UCSD-AML1 (cell line): ENCODE measurements around the gene LONP1.
"Not testable (repeated sequence)": the region's sequence is repeated elsewhere in the genome, so short reads cannot be mapped to it uniquely, and the experiment has no call there.

Experiments
- DNase-seq: peaks from one replicate; lab custom pipeline; 2025; ENCODE audit not compliant: unreplicated experiment; lab: John Stamatoyannopoulos, UW

LONP1 gene

DNA sequence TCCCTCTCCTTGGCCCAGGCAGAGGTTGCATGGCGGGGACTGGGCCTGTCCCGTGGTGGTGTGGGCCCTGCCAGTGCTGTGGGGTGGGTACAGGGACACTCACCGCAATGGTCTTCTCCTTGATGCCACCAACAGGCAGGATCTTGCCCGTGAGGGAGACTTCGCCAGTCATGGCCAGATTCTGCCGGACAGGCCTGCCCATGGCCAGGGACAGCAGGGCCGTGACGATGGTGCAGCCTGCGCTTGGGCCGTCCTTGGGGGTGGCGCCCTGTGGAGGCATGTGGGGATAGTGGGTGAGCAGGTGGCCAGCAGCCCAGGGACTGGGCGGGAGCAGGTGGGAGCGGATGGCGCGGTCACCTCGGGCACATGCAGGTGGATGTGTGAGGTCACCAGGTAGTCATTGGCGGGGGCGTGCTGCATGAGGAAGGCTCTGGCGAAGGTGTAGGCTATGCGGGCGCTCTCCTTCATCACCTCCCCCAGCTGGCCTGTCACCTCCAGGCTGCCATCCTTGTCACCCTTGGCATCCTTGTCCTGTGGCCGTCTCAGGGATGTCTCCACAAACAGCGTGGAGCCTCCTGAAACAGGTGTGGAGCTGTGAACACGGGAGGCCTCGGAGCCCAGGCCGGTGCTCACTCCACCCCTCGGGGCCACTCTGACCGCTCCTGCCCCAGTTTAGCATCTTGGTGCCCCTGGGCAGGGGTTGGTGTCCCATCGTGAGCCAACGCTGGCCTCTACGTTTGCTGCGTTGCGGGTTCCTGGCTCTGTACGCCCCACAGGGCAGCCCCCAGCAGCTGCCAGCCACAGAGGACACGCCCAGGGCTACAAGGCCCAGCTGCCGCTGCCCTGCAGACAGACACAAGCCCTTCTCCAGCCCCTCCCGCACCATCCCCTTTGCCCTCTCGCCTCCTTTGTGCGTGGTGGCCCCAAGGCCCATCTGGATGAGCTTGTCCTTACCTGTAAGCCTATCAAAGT lies 26.5 kb downstream of the LONP1 start:
- no peak for DNase-seq

DNA sequence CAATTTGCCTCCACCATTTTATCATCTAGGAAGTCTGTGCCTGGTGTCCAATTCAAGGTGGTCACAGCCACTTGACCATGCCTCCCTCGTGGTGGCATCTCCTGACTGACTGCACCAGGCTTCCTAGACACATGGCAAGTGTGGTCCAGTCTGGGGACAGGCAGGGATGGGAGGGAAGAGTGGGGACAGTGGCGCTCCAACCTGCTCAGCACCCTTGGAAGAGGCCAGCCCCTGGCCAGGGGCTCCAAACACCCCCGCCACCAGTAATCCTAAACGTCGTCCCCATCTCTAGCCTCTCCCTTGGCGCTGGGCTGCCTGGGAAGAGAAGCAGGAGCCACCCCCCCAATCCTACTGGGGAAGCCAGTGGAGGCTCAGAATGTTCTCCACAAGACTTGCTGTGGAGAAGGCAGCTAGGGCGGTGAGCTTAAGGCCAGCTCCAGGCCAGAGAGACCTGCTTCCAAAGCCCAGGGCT lies 27.2 kb downstream of the LONP1 start:
- no peak for DNase-seq

DNA sequence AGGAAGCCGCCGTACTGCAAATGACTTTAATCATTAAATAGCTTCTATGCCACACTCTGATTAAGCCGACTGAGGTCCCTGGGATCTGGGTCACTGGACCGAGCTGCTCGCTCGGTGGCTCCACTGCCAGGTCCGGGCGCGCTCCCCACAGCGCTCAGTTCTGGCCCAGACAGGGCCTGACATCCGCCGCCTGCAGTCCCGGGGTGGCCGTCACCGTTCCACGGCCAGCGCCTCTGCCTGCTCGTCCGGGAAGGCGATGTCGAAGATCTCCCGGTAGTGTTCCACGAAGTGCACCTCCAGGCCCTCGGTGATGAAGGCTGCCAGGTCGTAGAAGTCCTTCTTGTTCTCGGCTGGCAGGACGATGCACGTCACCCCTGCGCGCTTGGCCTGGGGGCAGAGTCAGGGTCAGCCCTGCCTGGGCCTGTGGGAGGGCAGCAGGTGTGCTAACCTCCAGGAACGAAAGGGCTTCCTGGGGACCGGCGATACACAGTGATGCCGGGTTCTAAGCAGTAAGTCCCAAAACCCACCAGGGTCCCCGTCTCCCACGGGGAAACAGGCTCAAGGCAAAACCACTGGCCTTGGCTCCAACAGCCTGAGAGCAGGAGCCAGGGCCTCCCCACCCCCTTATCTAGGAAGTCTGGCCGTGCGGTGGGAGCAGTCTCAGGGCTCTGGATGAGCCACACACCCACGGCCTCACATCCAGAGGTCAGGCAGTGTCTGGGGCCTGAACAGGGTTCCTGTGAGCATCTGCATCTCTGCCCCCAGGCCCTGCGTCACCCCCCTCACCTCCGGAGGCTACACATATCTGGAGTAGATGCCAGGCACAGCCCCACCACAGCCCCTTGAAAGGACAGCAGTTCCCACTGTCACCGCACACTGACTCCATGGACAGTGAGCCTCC lies 27.9 kb downstream of the LONP1 start:
- DNase-seq = no peak

DNA sequence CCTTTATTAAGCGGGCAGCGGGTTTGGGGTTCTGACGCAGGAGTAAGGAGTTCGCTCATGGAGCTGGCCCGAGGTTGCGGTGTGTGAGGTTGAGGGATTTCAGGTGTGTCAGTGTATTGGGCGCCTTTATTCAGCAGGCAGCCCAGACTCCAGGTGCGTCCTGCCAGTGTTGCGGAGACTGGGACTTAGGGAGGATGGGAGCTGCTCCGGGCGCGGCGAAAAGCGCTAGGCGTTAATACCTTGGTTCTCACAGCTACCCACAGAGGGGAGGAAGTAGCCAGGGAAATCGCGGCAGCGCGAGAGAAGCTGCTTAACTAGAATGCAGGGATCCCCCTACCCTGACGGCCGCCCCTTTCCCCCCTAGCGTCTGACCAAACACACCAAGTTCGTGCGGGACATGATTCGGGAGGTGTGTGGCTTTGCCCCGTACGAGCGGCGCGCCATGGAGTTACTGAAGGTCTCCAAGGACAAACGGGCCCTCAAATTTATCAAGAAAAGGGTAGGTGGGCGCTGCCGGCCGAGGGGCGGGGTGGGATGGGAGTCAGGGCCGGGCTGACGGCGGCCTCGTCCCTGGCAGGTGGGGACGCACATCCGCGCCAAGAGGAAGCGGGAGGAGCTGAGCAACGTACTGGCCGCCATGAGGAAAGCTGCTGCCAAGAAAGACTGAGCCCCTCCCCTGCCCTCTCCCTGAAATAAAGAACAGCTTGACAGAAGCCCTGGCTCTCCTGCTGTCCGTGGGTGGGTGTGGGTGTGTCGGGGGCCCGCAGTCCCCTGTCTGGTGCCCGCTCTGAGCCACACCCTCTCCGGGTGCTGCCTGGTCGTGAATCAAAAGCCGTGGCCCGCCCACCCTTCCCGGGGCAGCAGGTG lies 28.8 kb downstream of the LONP1 start:
- peak; percentile 61 for DNase-seq

DNA sequence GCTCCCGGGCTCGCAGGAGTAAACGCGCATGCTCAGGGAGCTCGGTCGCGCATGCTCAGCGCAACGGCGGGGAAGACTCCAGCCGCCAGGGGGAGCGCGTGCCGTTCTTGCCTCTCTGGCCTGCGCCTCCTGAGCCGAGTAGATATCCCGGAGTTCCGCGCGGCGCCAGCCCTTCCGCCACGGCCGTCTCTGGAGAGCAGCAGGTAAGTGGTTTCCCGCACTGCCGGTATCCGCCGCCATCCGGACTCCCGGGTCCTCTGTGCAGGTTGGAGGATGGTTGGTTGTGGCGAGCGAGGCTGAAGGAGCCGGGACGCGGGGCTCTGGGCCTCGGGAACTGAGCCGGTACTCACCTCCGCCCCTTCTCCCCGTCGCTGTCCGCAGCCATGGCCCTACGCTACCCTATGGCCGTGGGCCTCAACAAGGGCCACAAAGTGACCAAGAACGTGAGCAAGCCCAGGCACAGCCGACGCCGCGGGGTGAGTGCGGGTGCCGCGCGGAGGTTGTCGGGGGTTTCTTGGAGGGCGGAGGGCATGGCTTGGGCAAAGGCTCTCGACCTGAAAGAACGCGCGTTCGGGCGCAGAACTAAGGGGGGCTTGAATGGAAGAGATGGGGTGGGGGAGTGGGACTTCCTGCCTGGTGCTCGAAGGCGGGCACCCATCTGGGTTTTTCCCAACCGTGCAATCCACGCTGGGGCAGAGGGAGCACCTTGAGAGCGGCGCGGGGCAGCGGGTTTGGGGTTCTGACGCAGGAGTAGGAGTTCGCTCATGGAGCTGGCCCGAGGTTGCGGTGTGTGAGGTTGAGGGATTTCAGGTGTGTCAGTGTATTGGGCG lies 29.6 kb downstream of the LONP1 start, which contains the start of gene RPL36:
RPL36 (plus strand) TSS at position 171 of the 830 bp plus-strand sequence; CDS start at position 384, 213 bp downstream.
- DNase-seq = peak; percentile 99

DNA sequence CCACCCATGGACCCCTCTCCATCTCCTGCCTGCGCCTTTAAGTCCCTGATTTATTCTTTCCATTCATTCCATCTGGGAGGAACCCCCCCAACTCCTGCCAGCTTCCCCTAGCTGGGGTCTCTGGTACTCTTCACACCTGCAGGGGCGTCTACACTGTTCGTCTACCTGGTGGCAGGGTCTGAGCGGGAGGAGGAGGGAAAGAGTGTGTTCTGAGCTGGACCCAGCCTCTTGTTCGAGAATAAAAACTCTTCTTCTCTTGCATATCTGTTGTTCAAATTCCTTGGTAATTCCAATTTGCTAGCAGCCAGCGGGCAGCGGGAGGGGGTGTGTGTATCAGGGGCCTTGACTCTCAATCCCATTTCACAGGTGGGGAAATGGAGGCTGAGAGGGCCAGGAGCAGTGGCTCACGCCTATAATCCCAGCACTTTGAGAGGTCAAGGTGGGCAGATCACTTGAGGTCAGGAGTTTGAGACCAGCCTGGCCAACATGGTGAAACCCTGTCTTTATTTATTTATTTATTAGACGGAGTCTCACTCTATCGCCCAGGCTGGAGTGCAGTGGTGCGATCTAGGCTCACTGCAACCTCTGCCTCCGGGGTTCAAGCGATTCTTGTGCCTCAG lies 31.6 kb downstream of the LONP1 start:
- DNase-seq = not testable (repeated sequence)

DNA sequence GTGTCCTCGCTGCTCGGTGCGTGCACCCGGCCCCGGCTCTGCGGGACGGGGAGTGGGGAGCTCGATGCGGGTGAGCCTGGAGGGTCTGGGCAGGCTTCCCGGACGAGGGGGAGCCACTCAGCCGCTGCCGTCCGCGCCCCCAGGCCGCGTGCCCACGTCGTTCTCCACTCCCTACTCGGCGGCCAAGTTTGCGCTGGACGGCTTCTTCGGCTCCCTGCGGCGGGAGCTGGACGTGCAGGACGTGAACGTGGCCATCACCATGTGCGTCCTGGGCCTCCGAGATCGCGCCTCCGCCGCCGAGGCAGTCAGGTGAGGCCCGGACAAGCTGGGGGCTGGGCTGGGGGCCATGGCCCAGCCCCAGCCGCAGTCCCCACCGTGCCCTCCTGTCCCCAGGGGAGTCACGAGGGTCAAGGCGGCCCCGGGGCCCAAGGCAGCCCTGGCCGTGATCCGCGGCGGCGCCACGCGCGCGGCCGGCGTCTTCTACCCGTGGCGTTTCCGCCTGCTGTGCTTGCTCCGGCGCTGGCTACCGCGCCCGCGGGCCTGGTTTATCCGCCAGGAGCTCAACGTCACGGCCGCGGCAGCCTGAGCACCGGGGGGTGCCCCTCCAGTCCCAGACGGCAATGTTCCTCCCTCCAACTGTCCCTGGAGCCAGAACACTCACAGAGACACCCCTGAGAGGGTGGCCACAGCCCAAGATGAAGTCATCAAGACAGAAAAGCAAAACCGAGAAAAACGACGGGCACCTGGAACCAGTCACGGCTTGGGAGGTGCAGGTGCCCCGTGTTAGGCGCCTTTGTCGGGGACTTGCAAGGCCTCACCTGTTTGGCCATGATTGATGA lies 32.4 kb downstream of the LONP1 start:
- DNase-seq = no peak

DNA sequence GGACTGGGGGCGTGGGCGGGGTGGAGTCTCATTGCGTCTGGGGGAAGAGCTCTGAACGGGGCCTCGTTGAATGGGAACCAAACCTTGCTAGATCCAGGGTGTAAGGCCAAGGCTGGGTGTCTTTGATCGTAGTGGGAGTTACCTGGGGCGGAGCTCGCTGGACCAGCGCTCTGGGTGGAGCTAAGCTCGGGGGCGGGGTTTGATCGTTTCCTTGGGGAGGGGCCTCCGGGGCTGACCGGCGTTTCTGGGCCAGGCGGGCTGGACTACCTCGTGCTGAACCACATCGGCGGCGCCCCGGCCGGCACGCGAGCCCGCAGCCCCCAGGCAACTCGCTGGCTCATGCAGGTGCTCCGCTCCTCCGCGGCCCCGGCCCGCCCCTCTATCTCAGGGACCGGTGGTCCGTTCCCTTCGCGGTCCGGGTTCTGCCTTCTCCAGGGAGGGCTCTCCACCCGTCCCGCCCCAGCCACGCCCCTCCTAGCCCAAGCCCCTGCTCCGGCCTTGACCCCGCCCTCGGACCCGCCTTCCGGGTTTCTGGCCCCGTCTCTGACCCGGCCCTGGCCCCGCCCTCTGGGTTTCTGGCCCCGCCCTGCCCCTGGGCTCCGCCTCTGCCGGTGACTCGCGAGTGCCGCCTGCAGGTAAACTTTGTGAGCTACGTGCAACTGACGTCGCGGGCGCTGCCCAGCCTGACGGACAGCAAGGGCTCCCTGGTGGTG lies 33.1 kb downstream of the LONP1 start:
- peak; percentile 99 for DNase-seq

DNA sequence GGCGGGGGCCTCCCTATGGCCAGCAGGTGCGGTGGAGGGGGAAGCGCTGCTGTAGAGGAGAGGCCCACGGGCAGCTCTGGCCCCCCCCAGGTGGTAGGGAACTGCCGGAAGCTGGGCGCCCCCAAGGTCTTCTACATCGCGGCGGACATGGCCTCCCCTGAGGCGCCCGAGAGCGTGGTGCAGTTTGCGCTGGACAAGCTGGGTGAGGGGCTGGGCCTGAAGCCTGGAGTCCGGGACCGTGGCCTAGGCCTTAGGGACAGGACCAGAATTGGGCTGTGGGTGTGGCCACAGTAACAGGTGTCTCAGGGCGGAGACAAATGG lies 33.7 kb downstream of the LONP1 start:
- DNase-seq = no peak

DNA sequence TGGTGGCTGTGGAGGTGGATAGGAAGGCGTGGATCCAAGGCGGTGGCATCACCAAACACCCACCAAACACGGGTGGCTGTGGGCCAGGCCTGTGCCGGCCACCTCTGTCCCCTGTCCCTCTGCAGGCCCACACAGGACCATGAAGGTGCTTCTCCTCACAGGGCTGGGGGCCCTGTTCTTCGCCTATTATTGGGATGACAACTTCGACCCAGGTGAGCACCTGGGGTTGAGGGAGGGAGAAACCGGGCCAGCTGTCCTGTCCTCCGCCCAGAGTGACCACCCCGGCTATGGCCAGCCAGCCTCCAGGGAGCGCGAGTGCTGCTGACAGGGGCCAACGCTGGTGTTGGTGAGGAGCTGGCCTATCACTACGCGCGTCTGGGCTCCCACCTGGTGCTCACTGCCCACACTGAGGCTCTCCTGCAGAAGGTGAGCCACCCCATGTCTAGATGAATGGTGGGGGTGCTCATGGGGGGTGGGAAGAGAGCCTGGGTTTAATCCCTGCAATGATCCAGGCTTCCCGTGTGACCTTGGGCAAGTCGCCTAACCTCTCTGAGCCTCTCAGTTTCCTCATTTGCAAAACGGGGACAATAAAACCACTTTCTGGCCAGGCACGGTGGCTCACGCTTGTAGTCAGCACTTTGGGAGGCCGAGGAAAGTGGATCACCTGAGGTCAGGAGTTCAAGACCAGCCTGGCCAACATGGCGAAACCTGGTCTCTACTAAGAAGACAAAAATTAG lies 35.1 kb downstream of the LONP1 start:
- DNase-seq = no peak

DNA sequence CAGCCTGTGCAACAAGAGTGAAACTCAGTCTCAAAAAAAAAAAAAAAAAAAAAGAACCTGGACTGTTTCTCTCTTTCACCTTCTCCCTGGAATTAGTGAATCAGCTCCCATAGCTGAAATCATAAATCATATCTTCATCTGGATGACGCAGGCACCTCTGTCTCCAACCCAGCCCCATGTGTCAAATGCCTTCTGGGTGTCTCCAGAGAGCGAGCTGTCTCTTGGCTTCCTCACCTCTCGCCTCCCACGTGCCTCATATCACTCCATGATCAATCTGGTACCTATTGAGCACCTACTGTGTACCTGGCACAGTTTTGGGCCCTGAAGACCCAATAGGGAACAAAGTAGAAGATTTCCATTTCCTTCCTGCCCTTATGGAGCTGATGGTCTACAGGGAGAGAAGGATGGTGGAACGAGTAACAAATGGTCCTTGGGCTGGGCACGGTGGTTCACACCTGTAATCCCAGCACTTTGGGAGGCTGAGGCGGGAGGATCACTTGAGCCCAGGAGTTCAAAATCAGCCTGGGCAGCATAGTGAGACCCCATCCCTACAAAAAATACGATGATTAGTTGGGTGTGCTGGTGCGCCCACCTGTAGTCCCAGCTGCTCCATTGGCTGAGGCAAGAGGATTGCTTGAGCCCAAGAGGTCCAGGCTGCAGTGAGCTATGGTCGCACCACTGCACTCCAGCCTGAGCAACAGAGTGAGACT lies 36.6 kb downstream of the LONP1 start:
- no peak for DNase-seq

DNA sequence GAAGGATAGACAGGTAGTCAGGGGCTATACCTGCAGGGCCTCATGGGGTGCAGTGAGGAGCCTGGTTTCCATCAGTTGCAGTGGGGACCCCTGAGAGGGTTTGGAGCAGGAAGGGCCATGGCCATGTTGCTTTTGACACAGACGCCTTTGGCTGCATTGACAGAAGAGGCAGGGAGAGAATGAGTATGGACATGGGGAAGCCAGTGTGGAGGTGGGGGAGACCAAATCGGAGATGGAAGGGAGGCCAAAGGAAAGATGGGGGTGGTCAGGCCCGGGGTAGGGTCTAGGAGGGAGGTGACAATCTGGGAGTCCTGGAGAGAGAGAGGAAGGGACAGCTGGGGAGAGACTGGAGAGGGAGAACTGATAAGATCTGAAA lies 37.9 kb downstream of the LONP1 start:
- no peak for DNase-seq

DNA sequence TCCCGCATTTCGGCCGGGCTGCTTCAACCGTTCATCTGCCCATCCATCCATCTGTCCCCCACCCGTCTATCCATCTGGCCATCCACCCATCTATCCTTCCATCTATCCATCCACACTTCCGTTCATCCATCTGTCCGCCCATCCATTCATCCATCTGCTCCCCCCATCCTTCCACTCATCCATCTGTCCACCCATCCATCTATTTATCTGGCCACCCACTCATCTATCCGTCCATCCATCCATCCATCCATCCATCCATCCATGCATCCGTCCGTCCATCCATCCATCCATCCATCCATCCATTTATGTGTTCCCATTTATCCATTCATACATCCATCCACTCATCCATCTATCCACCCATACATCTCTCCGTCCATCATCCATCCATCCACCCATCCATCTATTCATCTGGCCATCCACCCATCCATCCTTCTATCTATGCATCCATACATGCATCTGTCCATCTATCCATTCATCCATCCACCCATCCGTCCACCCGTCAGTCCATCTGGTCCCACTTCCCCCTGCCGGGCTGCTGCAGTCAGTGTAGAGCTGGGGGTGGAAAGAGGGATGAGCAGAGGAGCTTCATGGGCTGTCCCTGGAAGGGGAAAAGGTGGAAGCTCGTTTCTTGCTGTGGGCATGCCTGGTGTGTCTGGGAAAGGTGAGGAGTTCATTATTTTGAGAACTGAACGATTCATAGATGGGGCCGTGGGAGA lies 38.4 kb downstream of the LONP1 start:
- no peak for DNase-seq

DNA sequence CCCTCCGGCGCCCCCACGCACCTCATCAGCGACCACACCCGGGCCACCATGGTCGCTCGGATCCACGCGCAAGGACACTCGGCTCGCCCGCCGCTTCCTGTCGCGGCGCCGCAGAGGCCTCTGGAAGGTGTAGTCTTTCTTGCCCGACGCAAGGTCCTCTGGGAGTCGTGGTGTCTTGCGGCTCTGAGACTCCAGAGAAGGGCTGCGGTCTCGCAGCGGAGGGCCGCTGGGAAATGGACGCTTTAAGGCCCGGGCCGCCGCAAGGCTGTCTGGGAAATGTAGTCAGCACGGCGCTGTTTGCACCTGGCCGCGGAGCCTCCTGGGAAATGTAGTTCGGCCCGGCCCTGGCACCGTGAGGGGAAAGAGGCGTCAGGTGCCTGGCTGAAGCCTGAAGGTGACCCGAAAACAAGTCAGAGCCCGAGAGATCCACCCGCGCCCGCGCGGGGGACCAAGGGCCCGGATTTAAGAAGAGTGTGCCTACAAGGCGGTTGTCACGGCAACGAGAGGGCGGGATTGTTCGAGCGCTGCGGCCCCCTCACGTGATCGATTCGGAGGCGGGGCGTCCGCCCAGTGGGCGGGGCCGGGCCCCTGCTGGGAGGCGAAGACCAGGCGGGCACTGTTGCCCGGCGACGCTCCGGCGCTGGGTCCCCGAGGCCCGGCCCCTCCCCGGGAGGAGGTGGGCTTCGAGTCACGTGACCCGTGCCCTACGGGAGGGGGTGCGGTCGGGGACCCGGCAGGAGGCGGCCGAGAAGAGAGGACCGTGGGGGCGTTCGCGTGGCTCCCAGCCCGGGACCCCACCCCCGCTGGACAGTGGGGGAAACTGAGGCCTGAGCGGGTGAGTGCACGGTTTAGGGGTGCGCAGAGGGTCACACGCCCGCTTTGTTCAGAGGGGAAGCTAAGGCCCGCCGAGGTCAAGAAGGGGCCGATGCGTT lies 39.2 kb downstream of the LONP1 start, which contains the start of the genes HSD11B1L and MICOS13:
HSD11B1L (plus strand) TSS at position 591 of the 932 bp plus-strand sequence. CDS start 3,806 bp downstream, outside the sequence.
MICOS13 (minus strand) TSS at position 80 of the 932 bp plus-strand sequence; CDS start at position 50, 30 bp downstream.
- DNase-seq = peak; percentile 98

DNA sequence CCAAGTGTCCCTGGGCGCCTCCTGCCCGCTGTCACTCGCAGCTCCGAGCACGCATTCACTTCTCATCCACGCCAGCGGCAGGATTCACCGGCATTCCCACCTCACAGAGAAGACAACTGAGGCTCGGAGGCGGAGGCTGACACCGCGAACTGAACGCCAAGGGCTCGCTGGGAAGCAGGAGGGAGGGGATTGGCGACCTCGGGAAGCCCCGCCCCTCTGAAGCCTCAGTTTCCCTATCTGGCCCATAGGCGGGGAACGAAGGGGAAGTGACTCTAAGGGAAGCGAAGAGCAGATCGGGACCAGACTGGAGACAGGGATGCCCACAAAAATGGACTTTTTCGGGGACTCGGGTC lies 39.9 kb downstream of the LONP1 start:
- no peak for DNase-seq
